ENCODE results near the gene PKD1.

PKD1 gene

GRCh38 chr16:2040787-2041522 is 94.7 kb downstream of the PKD1 start:
- TF ChIP-seq CTCF (IDR thresholded peaks at IDR 0.05; ENCODE audit: low read length, missing control alignments): no peak
- no peak for DNase-seq (ENCODE audit: low read depth)
- H3K4me3 ChIP-seq (replicated peaks; ENCODE audit: low read depth, low read length): no peak overlapping the region

GRCh38 chr16:2040041-2040786 is 95.5 kb downstream of the PKD1 start:
- no peak for TF ChIP-seq CTCF (IDR thresholded peaks at IDR 0.05; ENCODE audit: low read length, missing control alignments)
- no peak overlapping the region for H3K4me3 ChIP-seq (replicated peaks; ENCODE audit: low read depth, low read length)
- no peak for DNase-seq (ENCODE audit: low read depth)

- peak; percentile 73 for DNase-seq (ENCODE audit: low read depth)
- TF ChIP-seq CTCF (IDR thresholded peaks at IDR 0.05; ENCODE audit: low read length, missing control alignments): no peak
- no peak overlapping the region for H3K4me3 ChIP-seq (replicated peaks; ENCODE audit: low read depth, low read length)
Observed at GRCh38 chr16:2039274-2040031, 96.2 kb downstream of the PKD1 start.
